Parathyroid adenoma (tissue), 2 donors: ENCODE results near the gene RBMS3.

Experiments used
- H2AFZ ChIP-seq: fragments of 300-600 bp; sonication (generic); one replicate; pipeline ENCODE4 v1.7.0; 2017; ENCODE audit warnings: antibody characterized with exemption, mild to moderate bottlenecking
- H3K27ac ChIP-seq: fragments of 300-600 bp; sonication (generic); one replicate; pipeline ENCODE4 v1.7.0; 2017
- H3K27me3 ChIP-seq: fragments of 300-600 bp; sonication (generic); one replicate; pipeline ENCODE4 v1.7.0; 2017; ENCODE audit warnings: low read length; ENCODE audit not compliant: control insufficient read depth, insufficient read depth
- H3K36me3 ChIP-seq: fragments of 300-600 bp; sonication (generic); one replicate; pipeline ENCODE4 v1.7.0; 2017; ENCODE audit warnings: low read length; ENCODE audit not compliant: control insufficient read depth, insufficient read depth
- H3K4me1 ChIP-seq: fragments of 300-600 bp; sonication (generic); one replicate; pipeline ENCODE4 v1.7.0; 2017; ENCODE audit warnings: control low read depth
- H3K4me2 ChIP-seq: fragments of 300-600 bp; sonication (generic); one replicate; pipeline ENCODE4 v1.7.0; 2017; ENCODE audit warnings: low read length
- H3K4me3 ChIP-seq: fragments of 300-600 bp; sonication (generic); one replicate; pipeline ENCODE4 v1.7.0; 2017; ENCODE audit warnings: low read depth, low read length
- H3K79me2 ChIP-seq: fragments of 300-600 bp; sonication (generic); one replicate; pipeline ENCODE4 v1.7.0; 2017; ENCODE audit warnings: control low read depth
- H3K9ac ChIP-seq: fragments of 300-600 bp; sonication (generic); one replicate; pipeline ENCODE4 v1.7.0; 2017; ENCODE audit warnings: mild to moderate bottlenecking
- H3K9me3 ChIP-seq: fragments of 300-600 bp; sonication (generic); one replicate; pipeline ENCODE4 v1.7.0; 2017; ENCODE audit warnings: low read length; ENCODE audit not compliant: control insufficient read depth
- TF ChIP-seq, protein P1 (sequence below): fragments of 300-600 bp; sonication (generic); IDR thresholded peaks from one replicate; pipeline ENCODE4 v1.7.0; 2017; ENCODE audit warnings: antibody characterized with exemption, mild to moderate bottlenecking
- donor health status: primary hyperparathyroidism.

The RBMS3 gene

GRCh38 chr3:30017901-30018300, 737.0 kb downstream of the RBMS3 start:
- no peak overlapping the region for H3K9ac ChIP-seq
- H3K4me2 ChIP-seq: no peak overlapping the region
- no peak overlapping the region for H3K27ac ChIP-seq

GRCh38 chr3:30020380-30020779, 739.5 kb downstream of the RBMS3 start:
- no peaks in the 10 kb centered on the region for H3K36me3 ChIP-seq
- H3K27ac ChIP-seq: no peak overlapping the region
- no peak overlapping the region for H3K4me2 ChIP-seq
- no peaks in the 10 kb centered on the region for H3K27me3 ChIP-seq
- H3K4me3 ChIP-seq: no peak overlapping the region
- TF ChIP-seq, protein P1, sequence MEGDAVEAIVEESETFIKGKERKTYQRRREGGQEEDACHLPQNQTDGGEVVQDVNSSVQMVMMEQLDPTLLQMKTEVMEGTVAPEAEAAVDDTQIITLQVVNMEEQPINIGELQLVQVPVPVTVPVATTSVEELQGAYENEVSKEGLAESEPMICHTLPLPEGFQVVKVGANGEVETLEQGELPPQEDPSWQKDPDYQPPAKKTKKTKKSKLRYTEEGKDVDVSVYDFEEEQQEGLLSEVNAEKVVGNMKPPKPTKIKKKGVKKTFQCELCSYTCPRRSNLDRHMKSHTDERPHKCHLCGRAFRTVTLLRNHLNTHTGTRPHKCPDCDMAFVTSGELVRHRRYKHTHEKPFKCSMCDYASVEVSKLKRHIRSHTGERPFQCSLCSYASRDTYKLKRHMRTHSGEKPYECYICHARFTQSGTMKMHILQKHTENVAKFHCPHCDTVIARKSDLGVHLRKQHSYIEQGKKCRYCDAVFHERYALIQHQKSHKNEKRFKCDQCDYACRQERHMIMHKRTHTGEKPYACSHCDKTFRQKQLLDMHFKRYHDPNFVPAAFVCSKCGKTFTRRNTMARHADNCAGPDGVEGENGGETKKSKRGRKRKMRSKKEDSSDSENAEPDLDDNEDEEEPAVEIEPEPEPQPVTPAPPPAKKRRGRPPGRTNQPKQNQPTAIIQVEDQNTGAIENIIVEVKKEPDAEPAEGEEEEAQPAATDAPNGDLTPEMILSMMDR: no peak
- no peaks in the 10 kb centered on the region for H3K79me2 ChIP-seq
- no peaks in the 10 kb centered on the region for H3K9me3 ChIP-seq
- H3K4me1 ChIP-seq: no peaks in the 10 kb centered on the region
- no peak overlapping the region for H3K9ac ChIP-seq
- H2AFZ ChIP-seq: no peak overlapping the region

More at GRCh38 chr3:30017901-30018300, 737.0 kb downstream of the RBMS3 start:
- TF ChIP-seq, protein P1: no peak
- Histone ChIP-seq H3K9me3 (no peaks in the 10 kb centered on the region), H2AFZ (no peak overlapping the region), H3K79me2 (no peaks in the 10 kb centered on the region), H3K4me1 (no peaks in the 10 kb centered on the region), H3K36me3 (no peaks in the 10 kb centered on the region), H3K27me3 (no peaks in the 10 kb centered on the region), H3K4me3 (no peak overlapping the region)

DNA sequence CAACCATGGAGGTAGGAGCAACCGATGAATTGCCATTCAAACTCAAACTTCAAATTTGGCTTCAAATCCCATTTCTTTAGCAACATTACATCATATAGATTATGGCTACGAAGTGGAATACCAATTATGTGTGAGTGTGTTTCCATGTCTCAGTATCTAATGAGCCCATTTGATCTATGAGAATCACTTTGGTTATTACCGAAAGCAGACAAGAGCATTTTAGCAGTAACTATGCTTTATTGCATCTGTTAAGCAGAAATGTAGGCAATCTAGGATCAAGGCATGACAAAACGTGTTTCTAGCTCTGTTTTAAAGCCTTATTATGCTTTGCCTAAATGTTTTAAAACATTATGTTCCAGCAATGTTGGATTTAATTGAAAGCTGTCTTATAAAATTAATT, 743.6 kb downstream of the RBMS3 start:
- H3K4me1 ChIP-seq: no peaks in the 10 kb centered on the region
- TF ChIP-seq, protein P1: no peak
- no peak overlapping the region for H3K9ac ChIP-seq
- H3K4me2 ChIP-seq: no peak overlapping the region
- no peaks in the 10 kb centered on the region for H3K27me3 ChIP-seq
- H3K9me3 ChIP-seq: no peaks in the 10 kb centered on the region
- no peaks in the 10 kb centered on the region for H3K36me3 ChIP-seq
- no peak overlapping the region for H2AFZ ChIP-seq
- H3K27ac ChIP-seq: no peak overlapping the region
- no peaks in the 10 kb centered on the region for H3K79me2 ChIP-seq
- H3K4me3 ChIP-seq: no peak overlapping the region

DNA sequence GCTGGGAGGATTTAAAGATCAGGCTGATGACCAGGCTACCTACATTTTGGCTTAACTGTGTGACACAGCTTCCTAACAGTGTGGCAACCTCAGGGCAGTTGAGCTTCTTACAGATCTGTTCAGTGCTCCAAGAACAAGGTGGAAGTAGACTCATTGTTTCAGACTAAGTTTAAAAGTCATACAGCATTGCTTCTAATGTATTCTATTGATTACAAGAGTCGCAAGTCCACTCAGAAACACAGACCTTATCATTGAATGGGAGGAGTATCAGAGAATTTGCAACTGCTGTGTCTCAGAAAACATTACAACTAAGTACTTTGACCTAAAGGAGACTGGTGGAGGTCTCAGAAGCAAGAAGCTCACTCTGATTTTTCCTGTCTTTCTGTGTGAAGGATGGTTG, 746.0 kb downstream of the RBMS3 start:
- Histone ChIP-seq H3K79me2 (no peaks in the 10 kb centered on the region), H3K4me2 (no peak overlapping the region), H3K4me3 (no peak overlapping the region), H3K4me1 (no peaks in the 10 kb centered on the region), H3K9ac (no peak overlapping the region), H3K27me3 (no peaks in the 10 kb centered on the region), H3K9me3 (no peaks in the 10 kb centered on the region), H2AFZ (no peak overlapping the region), H3K27ac (no peak overlapping the region), H3K36me3 (no peaks in the 10 kb centered on the region)
- TF ChIP-seq, protein P1: no peak

GRCh38 chr3:30034246-30034991, 753.5 kb downstream of the RBMS3 start:
- Histone ChIP-seq H3K79me2 (no peaks in the 10 kb centered on the region), H2AFZ (no peak overlapping the region), H3K9ac (no peak overlapping the region), H3K4me1 (no peaks in the 10 kb centered on the region), H3K9me3 (no peaks in the 10 kb centered on the region), H3K4me2 (no peak overlapping the region), H3K27ac (no peak overlapping the region), H3K36me3 (no peaks in the 10 kb centered on the region), H3K4me3 (no peak overlapping the region), H3K27me3 (no peaks in the 10 kb centered on the region)
- TF ChIP-seq, protein P1: no peak
